HG03135 (cell line): ENCODE data around the gene PIP4K2C.

ENCODE experiments used
- ATAC-seq: cut with Tn5 transposase; IDR thresholded peaks from one replicate; pipeline ENCODE4 v1.9.1; 2021; ENCODE audit warnings: mild to moderate bottlenecking, moderate library complexity; ENCODE audit not compliant: unreplicated experiment

PIP4K2C gene

DNA sequence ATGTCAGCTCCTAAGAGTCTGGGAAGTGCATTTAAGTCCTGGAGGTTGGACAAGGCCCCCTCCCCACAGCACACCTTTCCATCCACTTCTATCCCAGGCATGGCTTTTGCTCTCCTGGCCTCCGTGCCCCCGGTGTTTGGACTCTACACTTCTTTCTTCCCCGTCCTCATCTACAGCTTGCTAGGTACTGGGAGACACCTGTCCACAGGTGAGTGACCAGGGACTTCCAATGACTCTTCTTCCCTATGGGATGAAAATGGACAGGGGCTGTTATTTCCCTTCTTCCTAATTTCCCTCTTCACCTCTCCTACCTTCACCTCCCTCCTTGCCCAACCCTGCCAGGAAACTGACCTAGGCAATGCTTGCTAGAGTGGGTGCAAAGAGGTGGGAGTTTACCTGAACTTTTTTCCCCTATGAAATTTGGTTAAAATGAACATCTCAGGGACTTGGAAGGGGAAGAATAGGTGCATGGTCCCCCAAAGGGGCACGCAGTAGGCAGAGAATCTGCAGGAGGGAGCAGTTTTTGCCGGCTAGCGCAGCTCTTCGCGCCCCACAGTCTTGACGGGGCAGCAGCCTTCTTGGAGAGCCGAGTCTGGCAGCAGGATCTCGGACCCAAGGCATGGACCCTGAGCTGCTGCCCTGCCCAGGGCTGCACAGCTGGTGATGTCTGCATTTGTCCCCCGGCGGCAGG is 29.4 kb downstream of the PIP4K2C start:
- ATAC-seq = no peak

GRCh38 chr12:57620936-57621496 is 30.0 kb downstream of the PIP4K2C start:
- ATAC-seq = no peak

- no peak for ATAC-seq
Observed at GRCh38 chr12:57621497-57622292, 30.7 kb downstream of the PIP4K2C start.

DNA sequence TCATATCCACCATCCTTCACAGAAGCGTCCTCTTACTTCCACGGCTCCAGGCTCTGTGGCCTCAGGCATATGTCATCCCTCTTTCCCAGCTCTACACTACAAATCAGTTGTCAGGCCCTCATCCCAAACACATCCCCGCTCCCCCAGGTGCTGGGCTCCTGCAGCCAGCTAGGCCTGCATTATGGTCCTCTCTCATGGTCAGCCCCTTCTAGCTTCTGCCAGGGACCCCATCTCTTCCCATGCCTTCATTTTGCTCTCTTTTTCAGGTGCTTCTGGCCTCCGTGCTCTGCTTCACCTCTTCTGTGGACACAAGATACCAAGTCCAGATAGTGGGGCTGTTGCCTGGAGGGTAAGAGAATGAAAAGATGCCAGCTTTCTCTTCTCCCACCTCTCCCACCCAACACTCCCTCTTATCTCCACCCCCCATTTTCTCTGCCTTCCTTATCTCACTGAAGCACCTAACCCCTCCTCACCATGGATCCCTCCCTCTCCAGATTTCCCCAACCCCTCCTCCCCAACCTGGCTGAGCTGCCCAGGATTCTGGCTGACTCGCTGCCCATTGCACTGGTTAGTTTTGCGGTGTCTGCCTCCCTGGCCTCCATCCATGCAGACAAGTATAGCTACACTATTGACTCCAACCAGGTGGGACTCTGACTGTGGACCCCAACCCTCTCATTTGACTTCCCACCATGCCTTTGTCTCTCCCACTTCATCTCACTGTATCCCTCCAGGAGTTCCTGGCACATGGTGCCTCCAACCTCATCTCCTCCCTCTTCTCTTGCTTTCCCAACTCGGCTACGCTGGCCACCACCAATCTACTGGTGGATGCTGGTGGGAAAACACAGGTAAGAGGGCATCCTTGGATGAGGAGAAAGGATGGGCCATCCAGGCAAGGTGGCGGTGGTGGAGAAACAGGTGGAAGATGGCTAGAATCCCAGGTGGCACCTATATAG is 31.6 kb downstream of the PIP4K2C start:
- no peak for ATAC-seq

- ATAC-seq = no peak
Observed at GRCh38 chr12:57623385-57623784, 32.4 kb downstream of the PIP4K2C start.

DNA sequence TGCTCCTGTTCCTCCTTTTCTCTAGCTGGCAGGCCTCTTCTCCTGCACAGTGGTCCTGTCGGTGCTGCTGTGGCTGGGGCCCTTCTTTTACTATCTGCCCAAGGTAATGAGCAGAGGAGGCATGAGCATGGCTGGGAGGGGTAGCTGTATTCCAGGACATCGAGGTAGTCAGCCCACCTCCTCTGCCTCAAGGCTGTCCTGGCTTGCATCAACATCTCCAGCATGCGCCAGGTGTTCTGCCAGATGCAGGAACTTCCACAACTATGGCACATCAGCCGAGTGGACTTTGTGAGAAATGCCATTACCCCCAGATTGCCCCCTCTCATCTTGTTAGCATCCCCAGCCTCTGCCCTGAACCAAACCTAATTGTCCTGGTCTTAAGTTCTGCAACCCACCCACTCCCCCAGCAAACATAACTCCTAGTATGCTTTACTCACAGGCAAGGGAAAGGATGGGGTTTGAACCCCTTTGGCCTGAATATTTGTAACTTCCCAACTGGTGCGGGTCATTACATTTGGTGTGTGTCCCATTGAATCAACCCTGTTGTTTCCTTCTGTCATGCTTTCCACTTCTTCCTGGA is 32.9 kb downstream of the PIP4K2C start:
- no peak for ATAC-seq

GRCh38 chr12:57624441-57625220 is 33.6 kb downstream of the PIP4K2C start:
- no peak for ATAC-seq

GRCh38 chr12:57625261-57626032 is 34.5 kb downstream of the PIP4K2C start:
- ATAC-seq = no peak

GRCh38 chr12:57626111-57626920 is 35.3 kb downstream of the PIP4K2C start:
- no peak for ATAC-seq

- no peak for ATAC-seq
Observed at GRCh38 chr12:57626921-57627445, 36.0 kb downstream of the PIP4K2C start.

DNA sequence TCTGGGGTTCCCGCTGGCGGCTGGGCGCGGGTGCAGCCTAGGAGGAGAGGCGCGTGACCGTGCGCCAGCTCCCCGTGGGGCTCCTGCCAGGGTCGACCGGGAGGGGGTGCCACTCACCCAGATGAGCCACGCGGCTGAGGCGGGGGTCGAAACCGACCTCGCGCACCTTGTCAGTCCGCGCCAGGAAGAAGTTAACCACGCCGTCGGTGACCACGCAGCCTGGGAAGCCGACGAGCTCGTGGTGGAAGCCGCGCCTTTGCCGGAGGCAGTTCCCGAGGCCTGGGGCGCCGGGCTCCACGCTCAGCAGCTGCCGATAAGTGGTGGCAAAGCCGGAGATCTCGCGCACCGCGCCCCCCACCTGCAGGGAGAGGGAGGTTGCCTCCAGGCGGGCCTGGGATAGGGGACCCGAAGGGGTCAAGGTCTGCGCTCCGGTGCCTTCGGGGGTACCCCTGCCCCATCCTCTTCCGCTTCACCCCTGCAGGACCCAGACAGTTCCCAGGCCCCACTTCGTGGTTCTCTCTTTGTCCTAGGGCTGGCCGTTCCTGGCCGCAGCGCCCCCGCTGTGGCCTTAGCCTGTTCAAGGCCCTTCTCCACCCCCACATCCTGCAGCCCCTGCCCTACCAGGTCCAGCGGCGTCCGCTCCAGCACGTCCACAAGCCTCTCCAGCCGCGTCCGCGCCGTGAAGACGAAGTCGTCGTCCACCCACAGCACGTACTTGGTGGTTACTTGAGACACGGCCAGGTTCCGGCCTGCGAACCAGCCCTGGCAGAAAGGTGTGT is 36.7 kb downstream of the PIP4K2C start:
- no peak for ATAC-seq

GRCh38 chr12:57628280-57629191 is 37.5 kb downstream of the PIP4K2C start:
- ATAC-seq = no peak

DNA sequence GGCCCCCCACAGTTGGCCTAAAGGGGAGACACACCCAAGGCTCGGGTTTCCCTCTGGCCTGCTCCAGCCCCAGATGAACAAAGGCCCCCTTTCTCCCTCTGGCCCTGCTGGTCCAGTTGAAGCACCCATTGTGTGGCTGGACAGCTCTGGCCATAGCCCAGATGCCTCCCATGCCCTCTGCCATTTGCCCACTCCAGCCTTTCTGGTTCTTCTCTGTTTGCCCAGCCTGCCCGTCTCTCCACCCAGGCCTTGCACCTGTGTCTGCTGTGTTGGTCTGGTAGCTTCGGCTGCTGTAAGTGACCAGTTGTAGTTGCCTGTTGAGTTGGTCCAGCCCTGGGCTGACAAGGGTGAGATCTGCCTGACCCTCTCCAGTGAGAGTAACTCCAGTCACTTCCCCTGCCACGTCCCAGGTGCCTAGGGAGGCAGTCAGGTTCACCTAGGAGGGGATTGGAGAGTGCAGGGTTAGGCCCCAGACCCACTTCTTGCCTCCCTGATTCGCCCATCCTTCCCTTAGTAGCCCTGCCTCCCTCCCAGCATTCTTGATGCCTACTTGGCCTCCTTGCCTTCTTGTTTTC is 39.0 kb downstream of the PIP4K2C start:
- ATAC-seq = no peak

GRCh38 chr12:57630891-57631433 is 40.0 kb downstream of the PIP4K2C start:
- no peak for ATAC-seq

DNA sequence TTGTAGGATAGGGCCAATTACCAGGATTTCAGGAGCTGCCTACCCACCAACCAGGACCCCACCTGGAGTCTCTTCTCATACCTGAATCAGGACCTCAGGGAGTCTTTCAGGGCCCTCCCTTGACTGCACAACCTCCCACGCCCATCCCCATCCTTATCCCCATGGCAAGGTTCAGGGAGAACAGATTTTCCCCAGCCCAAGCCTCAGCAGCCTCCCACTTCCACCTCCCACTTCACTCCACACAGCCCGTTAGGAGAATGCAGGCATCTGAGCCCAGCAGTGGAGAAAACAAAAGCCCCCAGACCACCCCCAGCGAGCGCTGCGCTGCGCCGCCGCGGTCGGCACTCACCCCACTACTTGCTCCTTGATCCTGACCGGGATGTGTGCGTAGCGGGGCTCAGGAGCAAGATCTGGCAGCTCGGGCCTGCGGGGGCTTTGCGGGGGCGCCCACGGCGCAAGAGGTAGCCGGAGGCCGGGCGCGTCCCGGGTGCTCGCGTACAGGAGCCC is 40.6 kb downstream of the PIP4K2C start:
- no peak for ATAC-seq
